Tibial artery (tissue), 4 donors: ENCODE results near the gene ZFAND2B.
A peak's percentile ranks its signal among the peaks of the same experiment; 100 is the strongest.

ENCODE experiments used
- DNase-seq, 2 donors: peaks; one replicate each; pipeline ENCODE4 v3.0.0-alpha.2; 2019
- H3K27ac ChIP-seq, 2 donors: fragments of 200-600 bp; sonication (generic) in 1 of 2; 1 replicate in 1 of 2; 2 replicates in 1 of 2; pipeline ENCODE4 v1.5.1; 2018 to 2019; ENCODE audit warnings: mild to moderate bottlenecking in 1 of 2
- H3K27me3 ChIP-seq, 2 donors: fragments of 200-600 bp; sonication (generic) in 1 of 2; one replicate each; pipeline versions ENCODE4 v1.5.1 to v1.6.0; 2016 to 2019
- H3K36me3 ChIP-seq, 3 donors: fragments of 200-600 bp; sonication (generic) in 2 of 3; one replicate each; pipeline ENCODE4 v1.5.1; 2016 to 2019; ENCODE audit warnings: mild to moderate bottlenecking in 2 of 3
- H3K4me1 ChIP-seq, 4 donors: fragments of 200-600 bp; sonication (generic) in 2 of 4; 1 replicate in 3 of 4; 2 replicates in 1 of 4; pipeline ENCODE4 v1.5.1; 2016 to 2019
- H3K4me3 ChIP-seq, 2 donors: fragments of 200-600 bp; sonication (generic) in 1 of 2; 1 replicate in 1 of 2; 2 replicates in 1 of 2; pipeline ENCODE4 v1.5.1; 2018 to 2019; ENCODE audit warnings: mild to moderate bottlenecking in 2 of 2
- H3K9me3 ChIP-seq, 3 donors: fragments of 200-600 bp; sonication (generic) in 1 of 3; one replicate each; pipeline ENCODE4 v1.5.1; 2016 to 2019
- intact Hi-C: fragments of 100-400 bp; cut with DNase I; formaldehyde crosslinking; loops from one replicate; pipeline ENCODE4 v1.15.0; 2023; ENCODE audit warnings: low total_unique reads
- TF ChIP-seq, protein P1 (sequence below), 2 experiments: fragments of 200-600 bp in 1 of 2; fragments of 450-650 bp in 1 of 2; IDR thresholded peaks; one replicate each; pipeline ENCODE4 v1.5.1; 2017 to 2019; ENCODE audit warnings: antibody characterized with exemption in 2 of 2, mild to moderate bottlenecking in 1 of 2, moderate library complexity in 1 of 2

ZFAND2B gene

DNA sequence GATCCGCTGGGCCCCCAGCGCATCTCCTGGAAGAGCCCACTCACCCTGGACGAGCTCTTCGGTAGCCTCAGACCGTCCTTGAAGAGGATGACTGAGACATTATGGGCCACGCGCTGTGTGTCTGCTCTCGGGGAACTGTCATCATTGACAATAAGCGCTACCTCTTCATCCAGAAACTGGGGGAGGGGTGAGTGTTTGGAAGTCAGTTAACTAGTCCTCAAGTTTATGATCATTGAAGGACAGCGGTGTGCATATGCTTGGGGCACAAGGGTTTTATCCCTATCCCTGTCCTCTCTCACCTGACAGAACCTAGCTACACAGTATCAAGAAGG, 39.3 kb downstream of the ZFAND2B start:
- Histone ChIP-seq H3K4me3 (peak overlapping the region; percentile 67 to 95), H3K36me3 (peaks cover 9 to 32% (median 23%) of the 10 kb centered on the region in 3 donors), H3K4me1 (peaks cover 0 to 55% (median 49%) of the 10 kb centered on the region in 4 donors), H3K9me3 (no peaks in the 10 kb centered on the region), H3K27me3 (no peaks in the 10 kb centered on the region), H3K27ac (peak overlapping the region; percentile 92 to 99)
- TF ChIP-seq, protein P1, sequence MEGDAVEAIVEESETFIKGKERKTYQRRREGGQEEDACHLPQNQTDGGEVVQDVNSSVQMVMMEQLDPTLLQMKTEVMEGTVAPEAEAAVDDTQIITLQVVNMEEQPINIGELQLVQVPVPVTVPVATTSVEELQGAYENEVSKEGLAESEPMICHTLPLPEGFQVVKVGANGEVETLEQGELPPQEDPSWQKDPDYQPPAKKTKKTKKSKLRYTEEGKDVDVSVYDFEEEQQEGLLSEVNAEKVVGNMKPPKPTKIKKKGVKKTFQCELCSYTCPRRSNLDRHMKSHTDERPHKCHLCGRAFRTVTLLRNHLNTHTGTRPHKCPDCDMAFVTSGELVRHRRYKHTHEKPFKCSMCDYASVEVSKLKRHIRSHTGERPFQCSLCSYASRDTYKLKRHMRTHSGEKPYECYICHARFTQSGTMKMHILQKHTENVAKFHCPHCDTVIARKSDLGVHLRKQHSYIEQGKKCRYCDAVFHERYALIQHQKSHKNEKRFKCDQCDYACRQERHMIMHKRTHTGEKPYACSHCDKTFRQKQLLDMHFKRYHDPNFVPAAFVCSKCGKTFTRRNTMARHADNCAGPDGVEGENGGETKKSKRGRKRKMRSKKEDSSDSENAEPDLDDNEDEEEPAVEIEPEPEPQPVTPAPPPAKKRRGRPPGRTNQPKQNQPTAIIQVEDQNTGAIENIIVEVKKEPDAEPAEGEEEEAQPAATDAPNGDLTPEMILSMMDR (IDR thresholded peaks at IDR 0.05): no peak
- DNase-seq: no peak
- intact Hi-C loops: loop anchor here (2.0 kb wide), 1 partner anchor 15 kb away; no protein-coding TSS in a partner anchor

DNA sequence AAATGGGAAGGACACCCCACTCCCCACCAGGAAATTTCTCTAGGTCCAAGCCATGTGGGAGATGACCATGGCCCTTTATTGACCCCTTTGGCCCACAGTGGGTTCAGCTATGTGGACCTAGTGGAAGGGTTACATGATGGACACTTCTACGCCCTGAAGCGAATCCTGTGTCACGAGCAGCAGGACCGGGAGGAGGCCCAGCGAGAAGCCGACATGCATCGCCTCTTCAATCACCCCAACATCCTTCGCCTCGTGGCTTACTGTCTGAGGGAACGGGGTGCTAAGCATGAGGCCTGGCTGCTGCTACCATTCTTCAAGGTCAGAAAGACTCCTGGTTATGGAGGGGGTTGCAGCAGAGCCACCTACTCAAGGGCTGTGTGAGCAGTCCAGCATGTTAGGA, 40.0 kb downstream of the ZFAND2B start:
- intact Hi-C loops: no loop called here
- H3K27me3 ChIP-seq: no peaks in the 10 kb centered on the region
- H3K27ac ChIP-seq: peak overlapping the region; percentile 92 to 99
- TF ChIP-seq, protein P1 (IDR thresholded peaks at IDR 0.05): no peak
- DNase-seq: no peak
- H3K4me3 ChIP-seq: no peak overlapping the region
- H3K36me3 ChIP-seq: peaks cover 9 to 37% (median 29%) of the 10 kb centered on the region in 3 donors
- H3K4me1 ChIP-seq: peaks cover 0 to 62% (median 56%) of the 10 kb centered on the region in 4 donors
- H3K9me3 ChIP-seq: no peaks in the 10 kb centered on the region

DNA sequence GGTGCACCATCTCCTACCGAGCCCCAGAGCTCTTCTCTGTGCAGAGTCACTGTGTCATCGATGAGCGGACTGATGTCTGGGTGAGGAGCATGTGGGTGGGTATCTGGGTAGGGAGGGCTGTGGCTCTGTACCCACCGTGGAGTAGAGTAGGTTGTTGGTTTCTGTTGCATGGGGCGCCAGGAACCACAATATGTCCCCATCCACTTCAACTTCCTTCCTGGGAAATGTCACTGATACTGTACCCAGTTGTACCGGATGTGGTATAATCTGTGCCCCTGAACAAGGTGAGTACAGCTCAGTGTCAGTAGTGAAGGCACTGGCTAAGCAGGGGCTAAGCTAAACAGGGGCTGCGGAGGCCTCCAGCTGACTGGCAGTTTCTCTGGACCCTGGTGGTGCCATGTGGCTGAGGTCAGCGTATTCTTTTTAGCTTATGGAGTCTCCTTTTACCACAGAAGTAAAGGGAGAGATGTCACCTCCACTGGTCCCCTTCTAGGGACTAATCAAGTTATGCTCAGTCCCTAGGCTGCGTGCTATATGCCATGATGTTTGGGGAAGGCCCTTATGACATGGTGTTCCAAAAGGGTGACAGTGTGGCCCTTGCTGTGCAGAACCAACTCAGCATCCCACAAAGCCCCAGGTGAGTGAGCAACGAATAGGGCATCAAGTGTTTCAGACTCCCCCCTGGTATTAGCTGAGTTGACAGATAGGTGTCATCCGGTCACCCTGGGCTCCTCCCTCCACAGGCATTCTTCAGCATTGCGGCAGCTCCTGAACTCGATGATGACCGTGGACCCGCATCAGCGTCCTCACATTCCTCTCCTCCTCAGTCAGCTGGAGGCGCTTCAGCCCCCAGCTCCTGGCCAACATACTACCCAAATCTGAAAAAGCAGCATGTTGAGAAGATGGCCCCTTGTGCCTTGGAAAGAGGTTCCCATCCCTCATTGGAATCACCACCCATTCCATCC, 41.4 kb downstream of the ZFAND2B start:
- peaks cover 0 to 76% (median 69%) of the 10 kb centered on the region in 4 donors for H3K4me1 ChIP-seq
- TF ChIP-seq, protein P1 (IDR thresholded peaks at IDR 0.05): no peak
- no peaks in the 10 kb centered on the region for H3K27me3 ChIP-seq
- no peaks in the 10 kb centered on the region for H3K9me3 ChIP-seq
- H3K27ac ChIP-seq: peak overlapping the region; percentile 86 to 92
- intact Hi-C loops: no loop called here
- H3K4me3 ChIP-seq: no peak overlapping the region
- H3K36me3 ChIP-seq: peaks cover 9 to 37% (median 29%) of the 10 kb centered on the region in 3 donors
- DNase-seq: no peak

DNA sequence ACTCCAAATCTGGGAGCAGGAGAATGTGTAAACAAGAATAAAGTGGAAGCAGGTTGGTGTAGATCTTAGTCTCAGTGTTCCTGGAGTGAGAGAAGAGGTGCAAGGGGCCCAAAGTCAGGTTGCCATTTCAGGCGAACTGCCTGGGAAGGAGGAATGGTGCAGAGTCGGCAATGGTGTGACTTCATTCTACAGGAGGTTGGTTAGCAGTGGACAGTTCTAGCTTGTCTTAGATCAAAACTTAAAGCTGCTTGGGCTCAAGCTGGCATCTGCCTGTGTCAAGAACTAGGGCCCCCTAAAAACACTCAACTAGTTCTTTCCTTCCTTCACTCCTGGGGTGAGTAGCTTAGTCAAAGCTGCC, 42.2 kb downstream of the ZFAND2B start:
- H3K27ac ChIP-seq: peak overlapping the region; percentile 86 to 92
- TF ChIP-seq, protein P1 (IDR thresholded peaks at IDR 0.05): no peak
- intact Hi-C loops: no loop called here
- no peaks in the 10 kb centered on the region for H3K27me3 ChIP-seq
- DNase-seq: no peak
- peak overlapping the region; percentile 5 to 23 for H3K4me3 ChIP-seq
- H3K36me3 ChIP-seq: peaks cover 9 to 37% (median 29%) of the 10 kb centered on the region in 3 donors
- H3K4me1 ChIP-seq: peaks cover 0 to 80% (median 69%) of the 10 kb centered on the region in 4 donors
- no peaks in the 10 kb centered on the region for H3K9me3 ChIP-seq

DNA sequence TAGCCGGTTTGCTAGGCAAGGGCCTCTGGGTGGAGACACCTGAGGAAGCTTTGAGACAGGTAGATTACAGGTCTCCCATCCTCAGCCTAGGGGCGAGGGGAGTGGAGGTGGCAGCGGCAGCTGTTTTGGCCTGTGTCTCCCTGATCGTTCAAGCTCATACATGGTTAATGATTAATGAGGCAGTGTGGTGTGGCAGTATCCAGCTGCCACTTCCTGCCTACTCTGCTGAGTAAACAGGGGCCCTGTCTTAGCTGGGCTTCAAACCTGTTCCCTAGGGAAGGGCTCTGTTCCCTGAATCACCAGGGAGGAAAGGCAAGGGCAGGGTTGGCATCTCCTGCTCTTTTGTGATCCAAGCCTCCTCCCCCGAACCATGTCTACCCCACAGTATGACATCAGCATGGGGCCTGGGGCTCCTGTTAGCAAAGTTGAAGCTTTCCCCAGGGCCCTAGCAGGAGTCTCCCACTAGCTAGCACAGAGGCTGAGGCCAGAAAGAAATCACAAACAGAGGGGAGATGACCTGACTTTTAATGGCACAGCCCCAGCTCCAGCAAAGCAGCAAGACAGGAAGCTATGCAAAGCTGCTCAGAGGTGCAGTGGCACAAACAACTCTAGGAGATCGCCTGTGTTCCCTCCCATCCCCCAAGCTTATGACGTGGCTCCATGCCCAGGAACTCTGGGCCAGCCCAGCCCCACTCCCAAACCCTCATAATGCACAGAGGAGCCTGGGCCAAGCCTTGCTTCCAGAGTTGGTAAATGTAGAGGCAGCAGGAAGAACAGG, 42.8 kb downstream of the ZFAND2B start:
- no peaks in the 10 kb centered on the region for H3K27me3 ChIP-seq
- peak overlapping the region; percentile 86 to 92 for H3K27ac ChIP-seq
- H3K36me3 ChIP-seq: peaks cover 9 to 37% (median 29%) of the 10 kb centered on the region in 3 donors
- peaks cover 0 to 85% (median 69%) of the 10 kb centered on the region in 4 donors for H3K4me1 ChIP-seq
- TF ChIP-seq, protein P1 (IDR thresholded peaks at IDR 0.05): no peak
- intact Hi-C loops: no loop called here
- H3K9me3 ChIP-seq: no peaks in the 10 kb centered on the region
- peak; percentile 71 to 90 for DNase-seq
- H3K4me3 ChIP-seq: peak overlapping the region; percentile 5 to 23
